ENCODE data around the gene RORC. TPM values are rescaled to one million over a fixed set of nuclear protein-coding genes. Genes with fewer than 3 reads are reported as not detected.

RORC gene
- total RNA-seq, 1 donor from 2014 or later: not detected

DNA sequence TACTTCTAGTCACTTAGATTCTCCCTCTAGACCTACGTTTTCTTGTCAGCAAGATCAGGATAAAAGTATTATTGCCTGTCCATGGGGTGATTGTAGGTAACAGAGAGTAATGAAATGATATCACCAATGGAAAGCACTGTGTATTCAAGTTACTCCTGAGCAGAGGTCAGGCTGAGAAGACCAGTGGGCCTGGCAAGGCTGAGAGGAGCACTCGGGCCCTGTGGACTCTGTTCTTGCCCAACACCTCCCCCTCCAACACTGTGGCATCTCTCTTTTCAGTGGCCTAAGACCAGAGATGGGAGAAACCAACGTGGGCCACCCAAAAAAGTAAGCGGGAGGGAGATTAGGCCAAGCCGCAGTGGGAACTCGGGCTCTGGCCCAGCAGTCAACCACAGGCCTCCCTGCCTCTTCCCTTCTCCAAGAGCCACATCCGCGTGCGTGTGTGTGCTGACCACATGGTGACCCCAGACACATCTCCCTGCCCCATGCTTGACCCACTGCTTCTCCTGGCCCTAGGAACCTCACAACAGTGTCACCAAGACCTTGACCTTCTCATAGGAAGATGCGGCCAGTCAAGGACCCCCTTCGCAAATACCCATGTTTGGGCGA is 12.3 kb downstream of the RORC start:
- DNase-seq (ENCODE audit: low spot score in 2 of 2, unreplicated experiment in 2 of 2): no peak
- no peaks in the 10 kb centered on the region for H3K4me1 Mint-ChIP-seq
- no peaks in the 10 kb centered on the region for H3K9me3 Mint-ChIP-seq
- H3K27ac Mint-ChIP-seq: no peak overlapping the region
- TF ChIP-seq, protein P1, sequence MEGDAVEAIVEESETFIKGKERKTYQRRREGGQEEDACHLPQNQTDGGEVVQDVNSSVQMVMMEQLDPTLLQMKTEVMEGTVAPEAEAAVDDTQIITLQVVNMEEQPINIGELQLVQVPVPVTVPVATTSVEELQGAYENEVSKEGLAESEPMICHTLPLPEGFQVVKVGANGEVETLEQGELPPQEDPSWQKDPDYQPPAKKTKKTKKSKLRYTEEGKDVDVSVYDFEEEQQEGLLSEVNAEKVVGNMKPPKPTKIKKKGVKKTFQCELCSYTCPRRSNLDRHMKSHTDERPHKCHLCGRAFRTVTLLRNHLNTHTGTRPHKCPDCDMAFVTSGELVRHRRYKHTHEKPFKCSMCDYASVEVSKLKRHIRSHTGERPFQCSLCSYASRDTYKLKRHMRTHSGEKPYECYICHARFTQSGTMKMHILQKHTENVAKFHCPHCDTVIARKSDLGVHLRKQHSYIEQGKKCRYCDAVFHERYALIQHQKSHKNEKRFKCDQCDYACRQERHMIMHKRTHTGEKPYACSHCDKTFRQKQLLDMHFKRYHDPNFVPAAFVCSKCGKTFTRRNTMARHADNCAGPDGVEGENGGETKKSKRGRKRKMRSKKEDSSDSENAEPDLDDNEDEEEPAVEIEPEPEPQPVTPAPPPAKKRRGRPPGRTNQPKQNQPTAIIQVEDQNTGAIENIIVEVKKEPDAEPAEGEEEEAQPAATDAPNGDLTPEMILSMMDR (IDR thresholded peaks at IDR 0.05; ENCODE audit: unreplicated experiment): no peak
- peaks cover 20% of the 10 kb centered on the region for H3K27me3 Mint-ChIP-seq (ENCODE audit: low read depth)
- no peak overlapping the region for H3K4me3 Mint-ChIP-seq
- H3K36me3 Mint-ChIP-seq: no peaks in the 10 kb centered on the region

DNA sequence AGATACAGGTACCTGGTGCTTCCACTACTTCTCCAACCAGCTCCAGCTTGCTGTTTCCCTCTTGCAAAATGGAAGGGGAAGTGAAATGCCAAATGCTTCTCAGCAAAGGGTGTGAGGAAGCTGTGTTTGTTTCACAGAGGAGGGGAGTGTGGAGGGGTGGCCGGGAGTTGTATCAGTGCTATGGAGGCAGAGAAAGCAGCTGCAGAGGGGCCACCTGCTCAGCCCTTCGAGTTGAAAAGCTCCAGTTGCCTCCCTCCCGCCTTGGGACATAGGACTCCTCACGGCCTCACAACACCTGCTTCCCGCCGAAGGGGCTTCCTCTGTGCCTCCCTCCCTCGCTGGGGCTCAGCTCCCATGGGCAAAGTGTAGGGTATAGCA is 14.3 kb downstream of the RORC start:
- no peaks in the 10 kb centered on the region for H3K9me3 Mint-ChIP-seq
- H3K27ac Mint-ChIP-seq: no peak overlapping the region
- H3K4me1 Mint-ChIP-seq: no peaks in the 10 kb centered on the region
- no peak for DNase-seq (ENCODE audit: low spot score in 2 of 2, unreplicated experiment in 2 of 2)
- H3K27me3 Mint-ChIP-seq (ENCODE audit: low read depth): peaks cover 24% of the 10 kb centered on the region
- TF ChIP-seq, protein P1 (IDR thresholded peaks at IDR 0.05; ENCODE audit: unreplicated experiment): no peak
- no peak overlapping the region for H3K4me3 Mint-ChIP-seq
- H3K36me3 Mint-ChIP-seq: no peaks in the 10 kb centered on the region

DNA sequence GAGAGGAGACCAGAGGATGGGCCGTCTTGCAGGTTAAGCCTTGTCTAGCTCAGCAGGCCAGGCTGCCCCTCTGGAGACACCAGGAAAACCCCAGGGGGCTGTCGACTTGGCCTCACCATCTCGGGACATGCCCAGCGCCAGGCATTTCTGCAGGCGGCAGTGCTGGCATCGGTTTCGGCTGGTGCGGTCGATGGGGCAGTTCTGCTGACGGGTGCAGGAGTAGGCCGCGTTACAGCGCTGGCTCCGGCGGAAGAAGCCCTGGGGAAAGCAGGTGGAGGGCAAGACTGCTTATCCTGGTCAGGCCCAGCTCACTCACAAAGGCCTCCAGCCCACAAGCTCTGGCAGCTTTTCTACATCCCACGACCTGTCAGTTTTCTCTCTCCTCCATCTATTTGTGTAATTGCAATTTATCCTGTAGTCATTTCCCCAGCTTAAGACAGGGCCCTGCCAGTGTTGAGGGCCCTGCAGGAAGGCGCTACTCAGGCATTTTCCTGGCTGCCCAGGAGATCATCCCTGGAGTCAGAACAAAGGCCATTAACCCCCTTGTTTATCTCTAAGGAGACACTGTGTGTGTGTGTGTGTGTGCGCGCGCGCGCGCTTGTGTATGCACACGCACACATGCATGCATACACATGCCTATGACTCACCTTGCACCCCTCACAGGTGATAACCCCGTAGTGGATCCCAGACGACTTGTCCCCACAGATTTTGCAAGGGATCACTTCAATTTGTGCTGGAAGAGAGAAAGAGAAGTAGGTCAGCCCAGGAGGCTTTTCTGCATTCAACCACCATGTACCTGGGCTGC is 14.9 kb downstream of the RORC start:
- no peaks in the 10 kb centered on the region for H3K4me1 Mint-ChIP-seq
- DNase-seq (ENCODE audit: low spot score in 2 of 2, unreplicated experiment in 2 of 2): no peak
- no peak overlapping the region for H3K27ac Mint-ChIP-seq
- H3K9me3 Mint-ChIP-seq: no peaks in the 10 kb centered on the region
- TF ChIP-seq, protein P1 (IDR thresholded peaks at IDR 0.05; ENCODE audit: unreplicated experiment): no peak
- peaks cover 22% of the 10 kb centered on the region for H3K27me3 Mint-ChIP-seq (ENCODE audit: low read depth)
- H3K36me3 Mint-ChIP-seq: no peaks in the 10 kb centered on the region
- H3K4me3 Mint-ChIP-seq: no peak overlapping the region

DNA sequence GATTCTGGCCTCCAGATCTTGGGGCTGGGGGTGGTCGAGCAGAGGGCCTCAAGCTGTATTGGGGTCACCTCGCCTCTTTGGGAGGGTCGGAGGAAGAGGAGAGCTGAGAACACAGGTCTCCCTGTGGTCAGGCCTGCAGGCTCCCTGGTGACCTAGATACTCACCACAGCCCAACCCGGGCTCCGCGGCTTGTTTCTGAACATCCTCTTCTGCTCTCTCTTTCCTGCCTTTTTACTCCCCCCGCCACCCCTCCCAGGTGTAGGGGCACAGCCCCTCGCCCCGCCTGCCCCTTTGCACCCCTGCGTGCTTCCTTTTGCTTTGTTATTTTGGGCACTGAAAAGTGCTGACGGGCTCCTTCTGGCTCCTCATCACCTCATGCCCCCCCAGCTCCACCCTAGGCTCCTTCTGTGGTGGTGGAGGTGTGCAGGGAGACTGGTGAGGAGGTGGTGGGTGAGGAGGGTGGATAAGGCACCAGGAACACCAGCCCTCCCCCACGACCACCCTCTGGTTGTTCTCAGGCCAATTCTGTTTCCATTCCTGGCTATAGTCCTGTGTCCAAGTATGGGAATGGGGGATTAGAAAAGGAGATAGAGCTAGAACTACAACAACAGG is 15.8 kb downstream of the RORC start:
- H3K4me3 Mint-ChIP-seq: no peak overlapping the region
- TF ChIP-seq, protein P1 (IDR thresholded peaks at IDR 0.05; ENCODE audit: unreplicated experiment): no peak

DNA sequence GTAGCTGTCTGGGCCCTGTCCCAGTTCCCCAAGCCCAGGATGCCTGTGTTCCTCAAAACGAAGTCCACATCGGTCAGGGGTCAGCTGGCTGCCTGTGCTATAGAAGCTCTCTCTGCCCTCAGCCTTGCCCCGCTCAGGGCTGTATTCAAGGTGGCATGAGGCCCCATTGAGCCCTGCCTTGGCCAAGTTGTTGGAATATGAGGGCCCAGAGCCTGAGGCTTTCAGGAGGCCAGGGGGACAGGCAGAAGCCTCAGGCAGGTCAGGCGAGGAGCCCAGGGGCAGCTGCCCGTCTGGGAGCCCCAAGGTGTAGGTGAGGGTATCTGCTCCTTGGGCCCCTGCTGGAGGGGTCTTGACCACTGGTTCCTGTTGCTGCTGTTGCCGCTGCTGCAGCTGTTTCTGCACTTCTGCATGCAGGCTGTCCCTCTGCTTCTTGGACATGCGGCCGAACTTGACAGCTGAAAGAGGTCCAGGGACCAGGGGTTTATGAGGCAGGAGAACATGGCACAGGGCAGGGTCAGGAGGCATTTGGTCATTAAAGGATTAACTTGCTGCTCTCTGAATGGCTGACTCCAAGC is 16.5 kb downstream of the RORC start:
- H3K4me3 Mint-ChIP-seq: no peak overlapping the region
- H3K4me1 Mint-ChIP-seq: no peaks in the 10 kb centered on the region
- TF ChIP-seq, protein P1 (IDR thresholded peaks at IDR 0.05; ENCODE audit: unreplicated experiment): no peak
- no peak for DNase-seq (ENCODE audit: low spot score in 2 of 2, unreplicated experiment in 2 of 2)
- no peak overlapping the region for H3K27ac Mint-ChIP-seq
- no peaks in the 10 kb centered on the region for H3K9me3 Mint-ChIP-seq
- H3K27me3 Mint-ChIP-seq (ENCODE audit: low read depth): peaks cover 22% of the 10 kb centered on the region
- no peaks in the 10 kb centered on the region for H3K36me3 Mint-ChIP-seq

More for the DNA sequence above, 15.8 kb downstream of the RORC start:
- no peak for DNase-seq (ENCODE audit: low spot score in 2 of 2, unreplicated experiment in 2 of 2)
- H3K27ac Mint-ChIP-seq: no peak overlapping the region
- peaks cover 22% of the 10 kb centered on the region for H3K27me3 Mint-ChIP-seq (ENCODE audit: low read depth)
- H3K36me3 Mint-ChIP-seq: no peaks in the 10 kb centered on the region
- no peaks in the 10 kb centered on the region for H3K4me1 Mint-ChIP-seq
- H3K9me3 Mint-ChIP-seq: no peaks in the 10 kb centered on the region
